Endothelial cell (in vitro differentiated cells): ENCODE data around the gene TMOD1. TPM values are rescaled to one million over a fixed set of nuclear protein-coding genes. Genes with fewer than 3 reads are reported as not detected.

Experiments
- DNase-seq: peaks from one replicate; pipeline ENCODE4 v3.0.0; 2021; ENCODE audit warnings: low spot score
- H3K27ac Mint-ChIP-seq: one replicate; pipeline ENCODE4 v1.8.0; 2021; ENCODE audit warnings: mixed read lengths, inconsistent platforms; ENCODE audit not compliant: unreplicated experiment
- H3K27me3 Mint-ChIP-seq: one replicate; pipeline ENCODE4 v1.8.0; 2021; ENCODE audit warnings: mild to moderate bottlenecking, moderate library complexity, mixed read lengths, inconsistent platforms; ENCODE audit not compliant: unreplicated experiment
- H3K36me3 Mint-ChIP-seq: one replicate; pipeline ENCODE4 v1.8.0; 2021; ENCODE audit warnings: mild to moderate bottlenecking, low read depth, mixed read lengths, inconsistent platforms; ENCODE audit not compliant: unreplicated experiment
- H3K4me1 Mint-ChIP-seq: one replicate; pipeline ENCODE4 v1.8.0; 2021; ENCODE audit warnings: mild to moderate bottlenecking, mixed read lengths, inconsistent platforms; ENCODE audit not compliant: unreplicated experiment
- H3K4me3 Mint-ChIP-seq: one replicate; pipeline ENCODE4 v1.8.0; 2021; ENCODE audit warnings: mild to moderate bottlenecking, mixed read lengths, inconsistent platforms; ENCODE audit not compliant: unreplicated experiment
- H3K9me3 Mint-ChIP-seq: one replicate; pipeline ENCODE4 v1.8.0; 2021; ENCODE audit warnings: mixed read lengths, inconsistent platforms; ENCODE audit not compliant: unreplicated experiment
- total RNA-seq: library from RNA; stranded (reverse); fragmentation: NEBNext Ultra II Directional; extraction: Animal tissue kit (Norgen Biotek cat#: 25700); gene quantifications from one replicate; pipeline ENCODE4 v1.2.1, GENCODE V29; 2021; ENCODE audit not compliant: unreplicated experiment
- TF ChIP-seq, protein P1 (sequence below): fragments of 200-600 bp; sonication (generic); IDR thresholded peaks from one replicate; pipeline ENCODE4 v1.5.0; 2021; ENCODE audit warnings: antibody characterized with exemption; ENCODE audit not compliant: unreplicated experiment

Gene TMOD1
- total RNA-seq, 1 donor from 2014 or later = 0.41 TPM

DNA sequence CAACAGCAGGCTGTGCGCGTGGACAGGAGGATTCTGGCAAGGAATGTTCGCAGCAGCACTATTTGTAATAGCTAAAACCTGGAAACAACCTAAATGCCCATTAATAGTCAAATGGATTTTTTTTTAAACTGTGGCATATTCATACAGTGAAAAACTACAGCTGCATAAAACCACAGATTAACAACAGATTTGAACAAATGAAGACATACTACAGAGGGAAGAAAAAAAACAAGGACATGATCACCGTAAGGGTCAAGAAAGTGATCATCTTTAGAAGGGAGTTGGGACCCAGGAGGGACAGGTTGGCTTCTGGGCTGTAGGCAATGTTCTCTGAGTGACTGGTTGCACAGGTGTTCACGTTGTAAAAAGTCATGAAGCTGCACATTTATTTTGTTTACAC lies 1.2 kb upstream of the TMOD1 start:
- peaks cover 26% of the 10 kb centered on the region for H3K36me3 Mint-ChIP-seq
- no peak overlapping the region for H3K27ac Mint-ChIP-seq
- TF ChIP-seq, protein P1, sequence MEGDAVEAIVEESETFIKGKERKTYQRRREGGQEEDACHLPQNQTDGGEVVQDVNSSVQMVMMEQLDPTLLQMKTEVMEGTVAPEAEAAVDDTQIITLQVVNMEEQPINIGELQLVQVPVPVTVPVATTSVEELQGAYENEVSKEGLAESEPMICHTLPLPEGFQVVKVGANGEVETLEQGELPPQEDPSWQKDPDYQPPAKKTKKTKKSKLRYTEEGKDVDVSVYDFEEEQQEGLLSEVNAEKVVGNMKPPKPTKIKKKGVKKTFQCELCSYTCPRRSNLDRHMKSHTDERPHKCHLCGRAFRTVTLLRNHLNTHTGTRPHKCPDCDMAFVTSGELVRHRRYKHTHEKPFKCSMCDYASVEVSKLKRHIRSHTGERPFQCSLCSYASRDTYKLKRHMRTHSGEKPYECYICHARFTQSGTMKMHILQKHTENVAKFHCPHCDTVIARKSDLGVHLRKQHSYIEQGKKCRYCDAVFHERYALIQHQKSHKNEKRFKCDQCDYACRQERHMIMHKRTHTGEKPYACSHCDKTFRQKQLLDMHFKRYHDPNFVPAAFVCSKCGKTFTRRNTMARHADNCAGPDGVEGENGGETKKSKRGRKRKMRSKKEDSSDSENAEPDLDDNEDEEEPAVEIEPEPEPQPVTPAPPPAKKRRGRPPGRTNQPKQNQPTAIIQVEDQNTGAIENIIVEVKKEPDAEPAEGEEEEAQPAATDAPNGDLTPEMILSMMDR = no peak
- no peak for DNase-seq
- H3K27me3 Mint-ChIP-seq = peaks cover 15% of the 10 kb centered on the region
- peaks cover 21% of the 10 kb centered on the region for H3K4me1 Mint-ChIP-seq
- peaks cover 5% of the 10 kb centered on the region for H3K9me3 Mint-ChIP-seq
- H3K4me3 Mint-ChIP-seq = no peak overlapping the region

DNA sequence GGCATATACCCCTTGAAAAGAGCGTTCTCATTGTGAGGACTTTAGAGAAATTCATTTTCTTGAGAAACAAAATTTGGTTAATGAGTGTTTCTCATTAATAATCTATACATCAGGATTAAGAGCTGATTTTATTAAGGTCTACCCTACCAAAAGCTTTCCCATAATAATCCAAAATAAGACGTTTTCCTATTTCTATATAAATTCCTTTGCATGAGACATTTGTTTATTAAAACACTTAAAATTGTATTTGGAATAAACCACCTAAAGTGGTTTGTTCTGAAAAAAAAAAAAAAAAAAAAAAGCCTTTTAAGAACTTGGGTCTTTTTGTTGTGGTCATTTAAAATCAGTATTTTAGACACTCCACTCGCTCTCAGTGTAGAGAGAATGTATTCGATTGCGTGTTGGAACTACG lies 695 bp upstream of the TMOD1 start:
- TF ChIP-seq, protein P1 = no peak
- H3K4me3 Mint-ChIP-seq = peak overlapping the region; percentile 88
- H3K27ac Mint-ChIP-seq = no peak overlapping the region
- peaks cover 21% of the 10 kb centered on the region for H3K4me1 Mint-ChIP-seq
- peaks cover 15% of the 10 kb centered on the region for H3K27me3 Mint-ChIP-seq
- peaks cover 5% of the 10 kb centered on the region for H3K9me3 Mint-ChIP-seq
- peaks cover 22% of the 10 kb centered on the region for H3K36me3 Mint-ChIP-seq
- no peak for DNase-seq

DNA sequence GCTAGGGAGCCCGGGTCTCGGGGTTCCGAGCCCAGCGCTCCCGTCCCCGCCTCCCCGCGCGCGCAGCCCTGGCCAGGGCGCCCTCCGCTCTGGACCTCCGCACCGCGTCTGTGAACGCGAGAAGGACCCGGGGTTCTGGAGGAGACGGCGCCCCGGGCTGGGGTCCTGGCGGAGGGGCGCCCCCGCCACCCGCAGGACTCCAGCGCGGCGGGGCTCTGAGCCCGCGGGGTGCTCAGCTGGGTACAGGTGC lies 431 bp downstream of the TMOD1 start:
- peaks cover 15% of the 10 kb centered on the region for H3K27me3 Mint-ChIP-seq

DNA sequence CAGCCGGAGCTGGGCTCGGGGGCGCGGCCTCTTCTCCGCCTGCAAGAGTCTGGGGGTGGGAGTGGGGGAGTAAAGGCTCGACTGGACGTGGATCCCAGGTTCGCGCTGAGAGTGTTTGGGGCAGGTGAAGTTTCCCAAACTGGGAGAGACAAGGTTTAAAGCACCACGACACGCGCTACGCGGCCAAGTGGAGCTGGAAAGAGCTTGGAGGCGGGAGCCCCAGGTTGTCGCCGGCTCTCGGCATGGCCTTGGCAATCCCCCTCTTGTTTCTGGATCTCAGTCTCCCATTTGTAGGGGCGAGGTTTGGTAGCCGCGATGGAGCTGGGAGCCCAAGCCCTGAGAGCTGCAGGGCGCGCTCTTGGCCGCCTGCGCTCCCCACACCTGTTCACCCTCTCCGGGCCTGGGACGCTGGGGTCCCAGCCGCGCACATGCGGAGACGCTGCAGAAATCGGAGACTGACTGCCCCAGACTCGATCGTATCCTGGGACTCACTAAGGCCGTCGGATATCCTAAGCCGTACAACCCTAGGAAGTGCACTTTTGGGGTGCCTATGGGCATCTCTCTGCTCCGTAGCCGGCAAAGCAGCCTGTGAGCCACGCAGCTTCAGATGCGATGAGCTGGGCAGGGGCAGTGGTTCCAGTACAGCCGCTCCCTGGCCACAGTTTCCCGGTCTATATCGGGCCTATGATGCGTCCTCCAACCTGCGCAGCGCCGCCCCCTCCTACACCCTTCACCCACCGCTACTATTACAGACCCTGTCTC lies 937 bp downstream of the TMOD1 start:
- peaks cover 21% of the 10 kb centered on the region for H3K4me1 Mint-ChIP-seq

More for the DNA sequence above, 431 bp downstream of the TMOD1 start:
- no peak for DNase-seq
- Mint-ChIP-seq H3K36me3 (peaks cover 12% of the 10 kb centered on the region), H3K4me3 (no peak overlapping the region), H3K4me1 (peaks cover 21% of the 10 kb centered on the region), H3K9me3 (peaks cover 4% of the 10 kb centered on the region), H3K27ac (no peak overlapping the region)
- TF ChIP-seq, protein P1 = no peak

More for the DNA sequence above, 937 bp downstream of the TMOD1 start:
- H3K9me3 Mint-ChIP-seq = no peaks in the 10 kb centered on the region
- peak overlapping the region; percentile 80 for H3K4me3 Mint-ChIP-seq
- H3K36me3 Mint-ChIP-seq = peaks cover 9% of the 10 kb centered on the region
- no peak overlapping the region for H3K27ac Mint-ChIP-seq
- peaks cover 15% of the 10 kb centered on the region for H3K27me3 Mint-ChIP-seq
- TF ChIP-seq, protein P1 = no peak
- DNase-seq = no peak
